Measurements from ENCODE around the gene VEGFB.

The VEGFB gene

DNA sequence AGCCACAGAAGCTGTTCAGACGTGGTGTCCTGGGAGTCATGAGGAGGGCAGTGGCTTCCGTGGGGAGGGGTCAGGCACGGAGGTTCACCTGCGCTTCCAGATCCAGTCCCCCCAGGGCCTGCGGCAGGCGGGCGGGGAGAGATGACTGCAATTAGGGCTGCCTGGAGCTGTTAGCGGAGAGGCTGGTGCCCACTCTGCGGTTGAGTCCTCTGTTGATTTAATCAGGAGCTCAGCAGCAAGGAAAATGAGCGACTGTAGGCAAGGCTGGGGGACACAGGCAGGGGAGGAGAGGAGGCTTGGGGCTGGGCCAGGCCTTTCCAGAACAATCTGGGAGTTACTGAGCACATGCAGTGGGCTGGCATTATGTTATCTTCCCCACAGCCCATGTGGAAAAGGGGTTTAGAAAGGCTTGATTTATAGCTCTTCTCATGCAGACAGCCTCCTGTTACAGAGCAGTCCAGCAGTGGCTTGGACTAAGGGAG is 30.0 kb downstream of the VEGFB start:
- TF ChIP-seq TARDBP (IDR thresholded peaks at IDR 0.05), result no peak
- TF ChIP-seq SUZ12 (IDR thresholded peaks at IDR 0.05), result no peak
- no peak for TF ChIP-seq FOXK2 (IDR thresholded peaks at IDR 0.05)
- no peak for TF ChIP-seq FOXM1 (IDR thresholded peaks at IDR 0.05; ENCODE audit: borderline replicate concordance)
- no peak for TF ChIP-seq LEF1 (IDR thresholded peaks at IDR 0.05; ENCODE audit: borderline replicate concordance)
- TF ChIP-seq SP1 (IDR thresholded peaks at IDR 0.05), result no peak
- TF ChIP-seq CTBP1 (IDR thresholded peaks at IDR 0.05; ENCODE audit: borderline replicate concordance), result no peak
- TF ChIP-seq ELF4 (IDR thresholded peaks at IDR 0.05), result no peak
- no peak for TF ChIP-seq ARNT (IDR thresholded peaks at IDR 0.05)
- TF ChIP-seq BHLHE40 (IDR thresholded peaks at IDR 0.05; ENCODE audit: borderline replicate concordance), result no peak
- TF ChIP-seq FOXA1 (IDR thresholded peaks at IDR 0.05), result no peak
- no peak for TF ChIP-seq ZNF384 (IDR thresholded peaks at IDR 0.05)
- no peak for TF ChIP-seq HDGF (IDR thresholded peaks at IDR 0.05; ENCODE audit: borderline replicate concordance)
- TF ChIP-seq NFRKB (IDR thresholded peaks at IDR 0.05), result no peak
- TF ChIP-seq, protein P1, sequence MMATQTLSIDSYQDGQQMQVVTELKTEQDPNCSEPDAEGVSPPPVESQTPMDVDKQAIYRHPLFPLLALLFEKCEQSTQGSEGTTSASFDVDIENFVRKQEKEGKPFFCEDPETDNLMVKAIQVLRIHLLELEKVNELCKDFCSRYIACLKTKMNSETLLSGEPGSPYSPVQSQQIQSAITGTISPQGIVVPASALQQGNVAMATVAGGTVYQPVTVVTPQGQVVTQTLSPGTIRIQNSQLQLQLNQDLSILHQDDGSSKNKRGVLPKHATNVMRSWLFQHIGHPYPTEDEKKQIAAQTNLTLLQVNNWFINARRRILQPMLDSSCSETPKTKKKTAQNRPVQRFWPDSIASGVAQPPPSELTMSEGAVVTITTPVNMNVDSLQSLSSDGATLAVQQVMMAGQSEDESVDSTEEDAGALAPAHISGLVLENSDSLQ (IDR thresholded peaks at IDR 0.05), result no peak
- TF ChIP-seq L3MBTL2 (conservative IDR thresholded peaks at IDR 0.05), result no peak
- no peak for DNase-seq (ENCODE audit: extremely low spot score)
- ChIA-PET POLR2A (interaction anchor here (0.6 to 2.3 kb wide), 6 partner anchors 17 to 79 kb away, joined by 3 to 5 read pairs (median 3); partner anchors contain the start of genes PPP1R14B, STIP1 and TRMT112), CTCF (no interaction called here)

DNA sequence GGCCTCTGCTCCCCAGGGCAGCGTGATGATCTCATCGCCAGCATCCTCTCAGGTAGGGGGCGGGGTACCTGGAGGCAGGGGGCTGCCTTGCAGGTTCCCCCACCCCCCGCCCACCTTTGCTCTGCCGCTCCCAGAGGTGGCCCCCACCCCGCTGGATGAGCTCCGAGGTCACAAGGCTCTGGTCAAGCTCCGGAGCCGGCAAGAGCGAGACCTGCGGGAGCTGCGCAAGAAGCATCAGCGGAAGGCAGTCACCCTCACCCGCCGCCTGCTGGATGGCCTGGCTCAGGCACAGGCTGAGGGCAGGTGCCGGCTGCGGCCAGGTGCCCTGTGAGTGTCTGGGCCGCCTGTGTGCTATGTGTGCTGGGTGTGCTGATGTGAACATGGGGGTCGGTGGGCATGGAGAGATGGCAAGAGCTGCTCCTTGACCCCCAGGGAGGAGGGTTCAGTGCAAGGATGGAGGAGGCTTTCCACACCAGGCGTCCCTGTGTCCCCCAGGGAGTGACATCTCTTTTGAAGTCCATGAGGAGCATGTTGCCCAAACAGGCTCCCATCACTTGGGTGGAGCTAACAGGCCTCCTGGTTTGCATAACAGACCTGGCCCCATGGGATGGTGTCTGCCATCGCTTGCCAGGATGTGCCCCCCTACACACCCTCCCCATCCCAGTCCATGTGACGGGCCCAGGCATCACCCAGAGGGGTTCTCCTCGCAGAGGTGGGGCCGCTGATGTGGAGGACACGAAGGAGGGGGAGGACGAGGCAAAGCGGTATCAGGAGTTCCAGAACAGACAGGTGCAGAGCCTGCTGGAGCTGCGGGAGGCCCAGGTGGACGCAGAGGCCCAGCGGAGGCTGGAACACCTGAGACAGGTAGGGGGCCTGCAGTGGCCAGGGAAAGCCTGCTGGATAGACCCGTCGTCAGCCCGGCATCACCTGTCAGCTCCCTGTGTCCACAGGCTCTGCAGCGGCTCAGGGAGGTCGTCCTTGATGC is 31.1 kb downstream of the VEGFB start:
- no peak for DNase-seq (ENCODE audit: extremely low spot score)
- ChIA-PET POLR2A (interaction anchor here (0.7 to 2.3 kb wide), 5 partner anchors 10 to 26 kb away, joined by 3 to 5 read pairs (median 3); partner anchors contain the start of gene PPP1R14B), CTCF (no interaction called here)
- TF ChIP-seq LEF1 (IDR thresholded peaks at IDR 0.05; ENCODE audit: borderline replicate concordance) (no peak), CTBP1 (IDR thresholded peaks at IDR 0.05; ENCODE audit: borderline replicate concordance) (no peak), ARNT (IDR thresholded peaks at IDR 0.05) (no peak), ELF4 (IDR thresholded peaks at IDR 0.05) (no peak), TARDBP (IDR thresholded peaks at IDR 0.05) (no peak), SUZ12 (IDR thresholded peaks at IDR 0.05) (no peak), SP1 (IDR thresholded peaks at IDR 0.05) (no peak)

DNA sequence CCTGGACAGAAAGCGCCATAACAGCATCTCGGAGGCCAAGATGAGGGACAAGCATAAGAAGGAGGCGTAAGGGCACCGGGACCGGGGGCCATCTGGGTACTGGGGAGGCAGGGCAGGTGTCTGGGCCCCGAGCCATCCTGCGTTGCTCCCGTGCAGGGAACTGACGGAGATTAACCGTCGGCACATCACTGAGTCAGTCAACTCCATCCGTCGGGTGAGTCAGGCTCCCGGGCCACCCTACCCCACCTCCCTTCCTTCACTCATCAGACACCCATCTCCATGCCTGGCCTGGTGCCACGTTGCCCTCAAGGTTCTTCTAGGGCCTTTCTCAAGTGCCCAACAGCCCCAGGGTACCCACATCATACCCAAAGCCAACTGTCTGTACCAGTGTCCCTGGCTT is 32.0 kb downstream of the VEGFB start:
- POLR2A ChIA-PET, result no interaction called here
- DNase-seq (ENCODE audit: extremely low spot score), result no peak
- TF ChIP-seq FOXA1 (IDR thresholded peaks at IDR 0.05) (no peak), CTBP1 (IDR thresholded peaks at IDR 0.05; ENCODE audit: borderline replicate concordance) (no peak), SUZ12 (IDR thresholded peaks at IDR 0.05) (no peak), SP1 (IDR thresholded peaks at IDR 0.05) (no peak), L3MBTL2 (conservative IDR thresholded peaks at IDR 0.05) (no peak), FOXM1 (IDR thresholded peaks at IDR 0.05; ENCODE audit: borderline replicate concordance) (no peak), LEF1 (IDR thresholded peaks at IDR 0.05; ENCODE audit: borderline replicate concordance) (no peak), BHLHE40 (IDR thresholded peaks at IDR 0.05; ENCODE audit: borderline replicate concordance) (no peak), ARNT (IDR thresholded peaks at IDR 0.05) (no peak)
- TF ChIP-seq, protein P1 (IDR thresholded peaks at IDR 0.05), result no peak
- CTCF ChIA-PET, result no interaction called here

DNA sequence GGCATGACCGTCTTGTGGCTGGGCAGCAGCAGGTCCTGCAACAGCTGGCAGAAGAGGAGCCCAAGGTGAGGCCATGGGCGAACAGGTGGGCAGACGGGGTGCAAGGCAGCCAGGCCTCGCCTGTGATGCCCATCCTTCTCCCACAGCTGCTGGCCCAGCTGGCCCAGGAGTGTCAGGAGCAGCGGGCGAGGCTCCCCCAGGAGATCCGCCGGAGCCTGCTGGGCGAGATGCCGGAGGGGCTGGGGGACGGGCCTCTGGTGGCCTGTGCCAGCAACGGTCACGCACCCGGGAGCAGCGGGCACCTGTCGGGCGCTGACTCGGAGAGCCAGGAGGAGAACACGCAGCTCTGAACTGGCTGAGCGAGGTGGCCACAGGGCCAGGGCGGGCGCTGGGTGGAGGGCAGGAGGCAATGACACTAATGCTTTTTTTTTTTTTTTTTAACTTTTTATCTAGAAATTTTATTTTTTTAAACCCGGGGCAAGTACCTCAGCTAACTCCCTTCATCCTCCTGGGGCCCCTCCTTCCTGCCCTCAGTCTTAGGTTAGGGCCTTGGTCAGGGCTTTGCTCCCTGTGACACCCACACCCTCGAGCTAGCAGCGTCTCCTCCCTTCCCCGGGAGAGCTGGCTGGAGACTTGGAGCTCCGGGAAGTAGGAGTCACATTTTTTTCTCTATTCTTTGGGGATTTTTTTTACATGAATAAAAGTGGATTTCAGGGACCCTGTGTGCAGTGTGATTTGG is 33.0 kb downstream of the VEGFB start:
- TF ChIP-seq ARNT (IDR thresholded peaks at IDR 0.05) (no peak), FOXK2 (IDR thresholded peaks at IDR 0.05) (no peak), LEF1 (IDR thresholded peaks at IDR 0.05; ENCODE audit: borderline replicate concordance) (no peak), ELF4 (IDR thresholded peaks at IDR 0.05) (no peak), CTBP1 (IDR thresholded peaks at IDR 0.05; ENCODE audit: borderline replicate concordance) (no peak), L3MBTL2 (conservative IDR thresholded peaks at IDR 0.05) (no peak), BHLHE40 (IDR thresholded peaks at IDR 0.05; ENCODE audit: borderline replicate concordance) (no peak), FOXM1 (IDR thresholded peaks at IDR 0.05; ENCODE audit: borderline replicate concordance) (no peak), HDGF (IDR thresholded peaks at IDR 0.05; ENCODE audit: borderline replicate concordance) (no peak), NFRKB (IDR thresholded peaks at IDR 0.05) (no peak)
- TF ChIP-seq, protein P1 (IDR thresholded peaks at IDR 0.05), result no peak
- POLR2A ChIA-PET, result interaction anchor here (0.8 to 5.5 kb wide), 3 partner anchors 19 to 41 kb away, joined by 3 to 78 read pairs (median 3); partner anchors contain the start of genes NUDT22, PLCB3, PPP1R14B and TRPT1
- DNase-seq (ENCODE audit: extremely low spot score), result no peak
- CTCF ChIA-PET, result interaction anchor here (1.2 kb wide), 1 partner anchor 16 kb away, joined by 3 read pairs; no protein-coding TSS in a partner anchor
